Kidney (tissue), 14 donors: ENCODE measurements around the gene MMP10. TPM values are rescaled to one million over a fixed set of nuclear protein-coding genes. Genes with fewer than 3 reads are reported as not detected.

Experiments used
- DNase-seq, 5 donors: peaks; one replicate each; pipeline ENCODE4 v3.0.0-alpha.2; 2013 to 2020
- FAIRE-seq: peaks from 2 replicates; lab custom pipeline; 2012; peaks lifted over from hg19 to GRCh38; lab: Jason Lieb, UNC
- H3K27ac ChIP-seq, 2 donors: one replicate each; pipeline ENCODE4 v1.7.0; 2013; ENCODE audit warnings: low read depth in 2 of 2, low read length in 2 of 2, inconsistent platforms in 1 of 2
- H3K27me3 ChIP-seq: one replicate; pipeline ENCODE4 v1.7.1; 2013; ENCODE audit warnings: low read length, inconsistent platforms; ENCODE audit not compliant: control insufficient read depth, insufficient read depth
- H3K36me3 ChIP-seq, 3 donors: one replicate each; pipeline versions ENCODE4 v1.7.0 to v1.7.1; 2013; ENCODE audit warnings: low read length in 3 of 3, control low read depth in 1 of 3, inconsistent platforms in 1 of 3; ENCODE audit not compliant: insufficient read depth in 3 of 3, control insufficient read depth in 2 of 3
- H3K4me1 ChIP-seq, 3 donors: one replicate each; pipeline versions ENCODE4 v1.7.0 to v1.7.1; 2013; ENCODE audit warnings: low read length in 3 of 3, inconsistent platforms in 1 of 3, low read depth in 1 of 3; ENCODE audit not compliant: control insufficient read depth in 2 of 3, insufficient read depth in 2 of 3
- H3K4me3 ChIP-seq, 3 donors: one replicate each; pipeline versions ENCODE4 v1.7.0 to v1.8.1; 2013; ENCODE audit warnings: low read length in 3 of 3, control low read depth in 1 of 3, inconsistent platforms in 1 of 3
- H3K9ac ChIP-seq, 3 donors: one replicate each; pipeline versions ENCODE4 v1.7.0 to v1.7.1; 2013; ENCODE audit warnings: low read length in 3 of 3, control low read depth in 1 of 3, inconsistent platforms in 1 of 3
- H3K9me3 ChIP-seq, 3 donors: one replicate each; pipeline versions ENCODE4 v1.7.0 to v1.7.1; 2013; ENCODE audit warnings: low read length in 3 of 3, control low read depth in 1 of 3, inconsistent platforms in 1 of 3; ENCODE audit not compliant: control insufficient read depth in 2 of 3, insufficient read depth in 1 of 3
- intact Hi-C: fragments of 100-400 bp; cut with DNase I; formaldehyde crosslinking; loops from one replicate; pipeline ENCODE4 v1.11.1; 2022
- polyA plus RNA-seq: library from polyadenylated mRNA; stranded (reverse); fragments of 350-450 nt; fragmentation: Illumina TruSeq; extraction: RNeasy Lipid Tissue Mini Kit (QIAGEN cat#74804); gene quantifications from one replicate; pipeline ENCODE4 v1.2.3, GENCODE V29; 2014; ENCODE audit warnings: low read depth, low replicate concordance; ENCODE audit not compliant: insufficient read depth
- total RNA-seq: library from RNA; stranded (reverse); fragmentation: NEBNext Ultra II Directional; extraction: Animal tissue kit (Norgen Biotek cat#: 25700); gene quantifications from one replicate; pipeline ENCODE4 v1.2.1, GENCODE V29; 2021
- TF ChIP-seq, protein P1 (sequence below): IDR thresholded peaks from 3 replicates; pipeline ENCODE4 v1.5.1; 2012; ENCODE audit warnings: mild to moderate bottlenecking, moderate library complexity, borderline replicate concordance; ENCODE audit not compliant: insufficient read depth; ENCODE audit errors: extremely low read depth
- donor health status: control.
- donor health status: control.
- donor health status: control.
- donor health status: control.
- donor health status: control.
- donor health status: DM: yes; HTN: yes; CAD: no.
- donor health status: Normal renal cell carcinoma (clear cell type).

The MMP10 gene
- total and polyA plus RNA-seq, 2 donors from 2014 or later, result 0.22 TPM; not detected in 1

DNA sequence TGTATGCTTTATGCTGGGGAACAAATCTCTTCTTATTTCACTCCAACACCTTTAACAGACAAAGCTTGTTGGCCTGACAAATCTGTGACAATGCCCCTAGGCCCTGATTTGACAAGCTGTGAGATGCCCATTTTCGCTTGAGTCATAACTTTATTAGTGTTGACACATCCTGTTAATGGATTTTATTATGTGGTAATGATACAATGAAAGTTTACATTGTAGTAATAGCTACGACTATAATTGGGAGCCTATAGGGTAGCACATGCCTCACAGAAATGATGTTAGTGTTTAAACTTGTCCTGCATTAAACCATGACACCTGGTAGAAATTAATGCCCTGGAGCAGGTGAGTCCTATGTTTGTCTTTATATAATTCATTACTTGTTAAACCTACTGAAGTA is 3.3 kb upstream of the MMP10 start:
- FAIRE-seq (no peak), DNase-seq (no peak)
- Histone ChIP-seq H3K4me3 (no peak overlapping the region), H3K27ac (no peak overlapping the region), H3K36me3 (no peaks in the 10 kb centered on the region), H3K9ac (no peak overlapping the region), H3K4me1 (no peaks in the 10 kb centered on the region), H3K9me3 (no peaks in the 10 kb centered on the region), H3K27me3 (no peaks in the 10 kb centered on the region)
- TF ChIP-seq, protein P1, sequence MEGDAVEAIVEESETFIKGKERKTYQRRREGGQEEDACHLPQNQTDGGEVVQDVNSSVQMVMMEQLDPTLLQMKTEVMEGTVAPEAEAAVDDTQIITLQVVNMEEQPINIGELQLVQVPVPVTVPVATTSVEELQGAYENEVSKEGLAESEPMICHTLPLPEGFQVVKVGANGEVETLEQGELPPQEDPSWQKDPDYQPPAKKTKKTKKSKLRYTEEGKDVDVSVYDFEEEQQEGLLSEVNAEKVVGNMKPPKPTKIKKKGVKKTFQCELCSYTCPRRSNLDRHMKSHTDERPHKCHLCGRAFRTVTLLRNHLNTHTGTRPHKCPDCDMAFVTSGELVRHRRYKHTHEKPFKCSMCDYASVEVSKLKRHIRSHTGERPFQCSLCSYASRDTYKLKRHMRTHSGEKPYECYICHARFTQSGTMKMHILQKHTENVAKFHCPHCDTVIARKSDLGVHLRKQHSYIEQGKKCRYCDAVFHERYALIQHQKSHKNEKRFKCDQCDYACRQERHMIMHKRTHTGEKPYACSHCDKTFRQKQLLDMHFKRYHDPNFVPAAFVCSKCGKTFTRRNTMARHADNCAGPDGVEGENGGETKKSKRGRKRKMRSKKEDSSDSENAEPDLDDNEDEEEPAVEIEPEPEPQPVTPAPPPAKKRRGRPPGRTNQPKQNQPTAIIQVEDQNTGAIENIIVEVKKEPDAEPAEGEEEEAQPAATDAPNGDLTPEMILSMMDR, result no peak
- intact Hi-C loops, result no loop called here

DNA sequence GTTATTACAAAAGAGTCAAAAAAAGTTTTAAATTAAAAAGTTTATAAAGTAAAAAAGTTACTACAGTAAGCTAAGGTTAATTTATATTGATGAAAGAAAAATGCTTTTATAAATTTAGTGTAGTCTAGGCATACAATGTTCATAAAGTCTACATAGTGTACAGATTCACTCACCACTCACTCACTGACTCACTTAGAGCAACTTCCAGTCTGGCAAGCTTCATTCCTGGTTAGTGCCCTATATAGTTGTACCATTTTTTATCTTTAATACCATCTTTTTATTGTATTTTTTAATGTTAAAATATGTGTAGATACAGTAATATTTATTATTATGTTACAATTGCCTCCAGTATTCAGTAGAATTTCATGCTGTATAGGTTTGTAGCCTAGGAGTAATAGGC is 2.6 kb upstream of the MMP10 start:
- Histone ChIP-seq H3K27me3 (no peaks in the 10 kb centered on the region), H3K36me3 (no peaks in the 10 kb centered on the region), H3K9me3 (no peaks in the 10 kb centered on the region), H3K4me3 (no peak overlapping the region), H3K4me1 (no peaks in the 10 kb centered on the region), H3K9ac (no peak overlapping the region), H3K27ac (no peak overlapping the region)
- TF ChIP-seq, protein P1, result no peak
- DNase-seq (no peak), FAIRE-seq (no peak)
- intact Hi-C loops, result no loop called here

DNA sequence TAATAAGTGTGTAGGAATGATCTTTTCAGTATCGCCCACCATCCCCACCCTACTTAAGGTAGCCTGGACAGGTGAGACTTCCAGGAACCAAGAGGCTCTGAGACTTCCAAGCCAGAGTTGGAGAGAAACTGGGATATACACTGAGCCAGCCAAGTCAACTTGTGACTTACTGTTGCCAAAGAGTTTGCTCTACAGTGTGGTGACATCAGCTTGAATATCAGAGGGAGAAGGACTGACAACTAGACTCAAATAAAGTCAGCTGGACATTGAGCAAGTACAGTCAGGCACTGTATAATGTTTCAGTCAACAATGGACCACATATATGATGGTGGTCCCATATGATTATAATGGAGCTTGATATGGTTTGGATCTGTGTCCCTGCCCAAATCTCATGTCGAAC is 1.2 kb upstream of the MMP10 start:
- Histone ChIP-seq H3K9ac (no peak overlapping the region), H3K4me3 (no peak overlapping the region), H3K27me3 (no peaks in the 10 kb centered on the region), H3K4me1 (no peaks in the 10 kb centered on the region), H3K9me3 (no peaks in the 10 kb centered on the region), H3K27ac (no peak overlapping the region), H3K36me3 (no peaks in the 10 kb centered on the region)
- FAIRE-seq, result no peak
- intact Hi-C loops, result no loop called here
- DNase-seq, result no peak
- TF ChIP-seq, protein P1, result no peak

DNA sequence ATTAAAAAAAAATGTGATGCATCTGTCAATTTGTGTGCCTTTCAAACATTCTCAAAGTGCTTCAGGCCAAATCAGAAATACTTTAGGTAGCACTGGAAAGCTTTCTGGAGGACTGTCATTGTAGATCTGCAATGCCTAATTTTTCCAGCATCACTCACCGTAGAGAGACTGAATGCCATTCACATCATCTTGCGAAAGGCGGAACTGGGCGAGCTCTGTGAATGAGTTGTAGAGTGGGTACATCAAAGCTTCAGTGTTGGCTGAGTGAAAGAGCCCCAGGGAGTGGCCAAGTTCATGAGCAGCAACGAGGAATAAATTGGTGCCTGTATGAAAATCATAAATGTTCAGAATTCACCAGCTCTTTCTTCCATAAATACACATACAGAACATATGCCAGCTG is 4.0 kb downstream of the MMP10 start:
- no peak overlapping the region for H3K9ac ChIP-seq
- H3K27ac ChIP-seq, result no peak overlapping the region
- intact Hi-C loops, result no loop called here
- TF ChIP-seq, protein P1, result no peak
- no peak for FAIRE-seq
- H3K4me1 ChIP-seq, result no peaks in the 10 kb centered on the region
- H3K36me3 ChIP-seq, result no peaks in the 10 kb centered on the region
- no peaks in the 10 kb centered on the region for H3K27me3 ChIP-seq
- H3K9me3 ChIP-seq, result no peaks in the 10 kb centered on the region
- no peak overlapping the region for H3K4me3 ChIP-seq
- DNase-seq, result no peak
